ENCODE measurements around the gene LAMB1.
"Not testable (repeated sequence)": the region's sequence is repeated elsewhere in the genome, so short reads cannot be mapped to it uniquely, and the experiment has no call there.

The LAMB1 gene

GRCh38 chr7:107940951-107941350, 62.0 kb downstream of the LAMB1 start:
- DNase-seq = no peak

- DNase-seq = no peak
Measured at GRCh38 chr7:107939573-107940489, 63.1 kb downstream of the LAMB1 start.

- no peak for DNase-seq
Measured at GRCh38 chr7:107938456-107939250, 64.3 kb downstream of the LAMB1 start.

- DNase-seq = no peak
Measured at GRCh38 chr7:107937531-107937930, 65.4 kb downstream of the LAMB1 start.

- no peak for DNase-seq
Measured at GRCh38 chr7:107936312-107936711, 66.6 kb downstream of the LAMB1 start.

- peak; percentile 39 for DNase-seq
Measured at GRCh38 chr7:107934991-107935770, 67.8 kb downstream of the LAMB1 start.

- no peak for DNase-seq
Measured at GRCh38 chr7:107933386-107934013, 69.5 kb downstream of the LAMB1 start.

GRCh38 chr7:107932805-107933204, 70.2 kb downstream of the LAMB1 start:
- no peak for DNase-seq

- DNase-seq = no peak
Measured at GRCh38 chr7:107931740-107932515, 71.0 kb downstream of the LAMB1 start.

GRCh38 chr7:107926481-107926880, 76.5 kb downstream of the LAMB1 start:
- DNase-seq = no peak

- DNase-seq = no peak
Measured at GRCh38 chr7:107924841-107925504, 78.0 kb downstream of the LAMB1 start.

GRCh38 chr7:107922886-107923285, 80.1 kb downstream of the LAMB1 start:
- no peak for DNase-seq

- DNase-seq = not testable (repeated sequence)
Measured at GRCh38 chr7:107921826-107922225, 81.1 kb downstream of the LAMB1 start.

GRCh38 chr7:107920048-107920772, 82.8 kb downstream of the LAMB1 start:
- DNase-seq = no peak

- no peak for DNase-seq
Measured at GRCh38 chr7:107918948-107919347, 84.0 kb downstream of the LAMB1 start.

GRCh38 chr7:107917763-107918651, 85.0 kb downstream of the LAMB1 start:
- no peak for DNase-seq

GRCh38 chr7:107915541-107915940, 87.4 kb downstream of the LAMB1 start:
- no peak for DNase-seq

- DNase-seq = no peak
Measured at GRCh38 chr7:107914831-107915230, 88.1 kb downstream of the LAMB1 start.

- no peak for DNase-seq
Measured at GRCh38 chr7:107913851-107914250, 89.1 kb downstream of the LAMB1 start.

All from DMS53 (cell line).